HG02642 (cell line): Measurements from ENCODE around the gene DAPK3.
"Not testable (repeated sequence)": the region's sequence is repeated elsewhere in the genome, so short reads cannot be mapped to it uniquely, and the experiment has no call there.

ENCODE experiments used
- ATAC-seq: cut with Tn5 transposase; IDR thresholded peaks from one replicate; pipeline ENCODE4 v1.9.1; 2021; ENCODE audit warnings: mild to moderate bottlenecking; ENCODE audit not compliant: unreplicated experiment, poor library complexity

The DAPK3 gene

GRCh38 chr19:3970808-3971598 lies at the start of gene DAPK3:
TSS of gene DAPK3 (minus strand) at chr19:3971099. CDS start at chr19:3969735, 1,364 bp downstream.
- ATAC-seq: peak; percentile 96

- ATAC-seq: no peak
These were observed 48.7 kb upstream of the DAPK3 start for GRCh38 chr19:4019578-4019977.

GRCh38 chr19:4018775-4019504 lies 48.0 kb upstream of the DAPK3 start:
- ATAC-seq: no peak

GRCh38 chr19:4018140-4018613 lies 47.3 kb upstream of the DAPK3 start:
- ATAC-seq: no peak

GRCh38 chr19:4016903-4017638 lies 46.2 kb upstream of the DAPK3 start:
- ATAC-seq: no peak

GRCh38 chr19:4016486-4016885 lies 45.6 kb upstream of the DAPK3 start:
- no peak for ATAC-seq

- ATAC-seq: no peak
These were observed 45.0 kb upstream of the DAPK3 start for GRCh38 chr19:4015705-4016402.

- no peak for ATAC-seq
These were observed 43.9 kb upstream of the DAPK3 start for GRCh38 chr19:4014541-4015491.

- ATAC-seq: no peak
These were observed 43.1 kb upstream of the DAPK3 start for GRCh38 chr19:4013886-4014540.

- ATAC-seq: no peak
These were observed 42.2 kb upstream of the DAPK3 start for GRCh38 chr19:4012975-4013634.

- ATAC-seq: no peak
These were observed 41.4 kb upstream of the DAPK3 start for GRCh38 chr19:4012092-4012974.

GRCh38 chr19:4011430-4011829 lies 40.5 kb upstream of the DAPK3 start:
- ATAC-seq: not testable (repeated sequence)

GRCh38 chr19:4010808-4011110 lies 39.9 kb upstream of the DAPK3 start:
- no peak for ATAC-seq

- no peak for ATAC-seq
These were observed 39.3 kb upstream of the DAPK3 start for GRCh38 chr19:4009990-4010807.

GRCh38 chr19:4007836-4008539 lies 37.1 kb upstream of the DAPK3 start:
- ATAC-seq: peak; percentile 6
